ENCODE measurements around the gene ZNF619.

- no peak for TF ChIP-seq CTCF (IDR thresholded peaks at IDR 0.05)
- TF ChIP-seq POLR2A (IDR thresholded peaks at IDR 0.05), result no peak
These were observed 44.1 kb upstream of the ZNF619 start for GRCh38 chr3:40432793-40433192.
